NK-92 (cell line): ENCODE measurements around the gene CUL3.
"Not testable (repeated sequence)": the region's sequence is repeated elsewhere in the genome, so short reads cannot be mapped to it uniquely, and the experiment has no call there.

ENCODE experiments used
- DNase-seq: peaks from one replicate; lab custom pipeline; 2025; ENCODE audit not compliant: unreplicated experiment; lab: John Stamatoyannopoulos, UW

Gene CUL3

GRCh38 chr2:224545884-224546644, 39.1 kb downstream of the CUL3 start:
- DNase-seq, result no peak

- DNase-seq, result no peak
Observed at GRCh38 chr2:224543939-224544338, 41.2 kb downstream of the CUL3 start.

- no peak for DNase-seq
Observed at GRCh38 chr2:224538561-224539138, 46.5 kb downstream of the CUL3 start.

- DNase-seq, result no peak
Observed at GRCh38 chr2:224532931-224533330, 52.2 kb downstream of the CUL3 start.

- no peak for DNase-seq
Observed at GRCh38 chr2:224532441-224532840, 52.7 kb downstream of the CUL3 start.

- DNase-seq, result no peak
Observed at GRCh38 chr2:224528171-224528570, 57.0 kb downstream of the CUL3 start.

- no peak for DNase-seq
Observed at GRCh38 chr2:224525774-224526173, 59.4 kb downstream of the CUL3 start.

- DNase-seq, result no peak
Observed at GRCh38 chr2:224524657-224525056, 60.5 kb downstream of the CUL3 start.

- no peak for DNase-seq
Observed at GRCh38 chr2:224523626-224524577, 61.3 kb downstream of the CUL3 start.

- DNase-seq, result not testable (repeated sequence)
Observed at GRCh38 chr2:224522483-224522882, 62.7 kb downstream of the CUL3 start.

- DNase-seq, result no peak
Observed at GRCh38 chr2:224520064-224520463, 65.1 kb downstream of the CUL3 start.

GRCh38 chr2:224518806-224519580, 66.2 kb downstream of the CUL3 start:
- DNase-seq, result no peak

GRCh38 chr2:224517963-224518362, 67.2 kb downstream of the CUL3 start:
- no peak for DNase-seq

- DNase-seq, result not testable (repeated sequence)
Observed at GRCh38 chr2:224516393-224516792, 68.8 kb downstream of the CUL3 start.

- no peak for DNase-seq
Observed at GRCh38 chr2:224513991-224514390, 71.2 kb downstream of the CUL3 start.

- DNase-seq, result no peak
Observed at GRCh38 chr2:224507789-224508188, 77.4 kb downstream of the CUL3 start.

GRCh38 chr2:224506494-224506893, 78.7 kb downstream of the CUL3 start:
- DNase-seq, result no peak

- no peak for DNase-seq
Observed at GRCh38 chr2:224498991-224499390, 86.2 kb downstream of the CUL3 start.

GRCh38 chr2:224492531-224492930, 92.6 kb downstream of the CUL3 start:
- no peak for DNase-seq

GRCh38 chr2:224487940-224488339, 97.2 kb downstream of the CUL3 start:
- not testable (repeated sequence) for DNase-seq
